DND-41 (cell line): Measurements from ENCODE around the gene TDRD9.

ENCODE experiments used
- CTCF ChIP-seq: IDR thresholded peaks from 2 replicates; pipeline ENCODE4 v1.5.1; 2012; ENCODE audit warnings: borderline replicate concordance, low read length, moderate library complexity, mild to moderate bottlenecking; ENCODE audit not compliant: poor library complexity, severe bottlenecking; ENCODE audit errors: extremely low read depth
- EZH2 ChIP-seq: IDR thresholded peaks from 3 replicates; pipeline ENCODE4 v1.6.1; 2012; ENCODE audit warnings: borderline replicate concordance, low read depth, mild to moderate bottlenecking, moderate library complexity, low read length, inconsistent platforms; ENCODE audit not compliant: severe bottlenecking

GRCh38 chr14:104100171-104101085 lies 172.2 kb downstream of the TDRD9 start:
- TF ChIP-seq CTCF (no peak), EZH2 (no peak)
